Keratinocyte (primary cell): ENCODE measurements around the gene HAP1. TPM values are rescaled to one million over a fixed set of nuclear protein-coding genes. Genes with fewer than 3 reads are reported as not detected.

Source experiments
- DNase-seq: peaks from one replicate; pipeline ENCODE4 v3.0.0-alpha.2; 2011; ENCODE audit warnings: low read depth, missing footprints, low spot score
- FAIRE-seq: peaks from 2 replicates; lab custom pipeline; 2011; peaks lifted over from hg19 to GRCh38; lab: Jason Lieb, UNC
- H2AFZ ChIP-seq: 2 replicates; pipeline ENCODE4 v1.6.0; 2012; ENCODE audit warnings: low read length, control low read depth, inconsistent platforms; ENCODE audit not compliant: control insufficient read depth
- H3K27ac ChIP-seq: 2 replicates; pipeline ENCODE4 v1.5.1; 2011; ENCODE audit warnings: low read length; ENCODE audit not compliant: control insufficient read depth, insufficient read depth
- H3K27me3 ChIP-seq: 3 replicates; pipeline ENCODE4 v1.6.0; 2011; ENCODE audit warnings: low read length; ENCODE audit not compliant: control insufficient read depth, insufficient read depth; ENCODE audit errors: extremely low read depth
- H3K36me3 ChIP-seq, 2 experiments: 2 replicates in 1 of 2; 3 replicates in 1 of 2; pipeline ENCODE4 v1.5.1; 2011; ENCODE audit warnings: low read length in 2 of 2, mild to moderate bottlenecking in 1 of 2; ENCODE audit not compliant: control insufficient read depth in 2 of 2, insufficient read depth in 2 of 2; ENCODE audit errors: extremely low read depth in 1 of 2
- H3K4me1 ChIP-seq: 3 replicates; pipeline ENCODE4 v1.5.1; 2011; ENCODE audit warnings: low read length; ENCODE audit not compliant: control insufficient read depth, insufficient read depth; ENCODE audit errors: extremely low read depth
- H3K4me2 ChIP-seq: 3 replicates; pipeline ENCODE4 v1.6.0; 2011; ENCODE audit warnings: low read depth, low read length; ENCODE audit not compliant: control insufficient read depth, insufficient read depth; ENCODE audit errors: extremely low read depth
- H3K4me3 ChIP-seq, 3 experiments: fragments of 200-600 bp in 1 of 3; sonication (generic) in 1 of 3; 2 replicates in 2 of 3; 3 replicates in 1 of 3; pipeline ENCODE4 v1.5.1; 2011 to 2016; ENCODE audit warnings: low read length in 3 of 3, mild to moderate bottlenecking in 3 of 3, control low read depth in 2 of 3, inconsistent platforms in 1 of 3, low read depth in 1 of 3, mixed read lengths in 1 of 3, mixed run types in 1 of 3, moderate library complexity in 1 of 3; ENCODE audit not compliant: control insufficient read depth in 2 of 3, insufficient read depth in 2 of 3; ENCODE audit errors: extremely low read depth in 1 of 3
- H3K79me2 ChIP-seq: 2 replicates; pipeline ENCODE4 v1.6.0; 2012; ENCODE audit warnings: low read length; ENCODE audit not compliant: control insufficient read depth, insufficient read depth
- H3K9ac ChIP-seq: 3 replicates; pipeline ENCODE4 v1.6.0; 2011; ENCODE audit warnings: low read length; ENCODE audit not compliant: control insufficient read depth, insufficient read depth; ENCODE audit errors: extremely low read depth
- H3K9me1 ChIP-seq: 3 replicates; pipeline ENCODE4 v1.6.0; 2011; ENCODE audit warnings: low read length; ENCODE audit not compliant: control insufficient read depth, insufficient read depth; ENCODE audit errors: extremely low read depth
- H3K9me3 ChIP-seq: 2 replicates; pipeline ENCODE4 v1.5.1; 2012; ENCODE audit warnings: low read depth, low read length; ENCODE audit not compliant: control insufficient read depth
- H4K20me1 ChIP-seq: 3 replicates; pipeline ENCODE4 v1.6.0; 2011; ENCODE audit warnings: low read length; ENCODE audit not compliant: control insufficient read depth, insufficient read depth; ENCODE audit errors: extremely low read depth
- EZH2 ChIP-seq: IDR thresholded peaks from one replicate; pipeline ENCODE4 v1.6.1; 2012; ENCODE audit warnings: inconsistent platforms, mild to moderate bottlenecking, low read length, moderate library complexity
- dilution Hi-C: fragments of 300-500 bp; cut with MboI; formaldehyde crosslinking; loops from one replicate; pipeline ENCODE4 v1.7.0; 2020; ENCODE audit warnings: low sequenced_read_pairs; ENCODE audit not compliant: extremely low pct_ligation_motif_present
- polyA plus RNA-seq, 5 experiments: library from polyadenylated mRNA; depleted of rRNA in 3 of 5; stranded (reverse) in 3 of 5; stranded (forward) in 1 of 5; unstranded in 1 of 5; fragments of >200 nt; gene quantifications; 1 replicate in 1 of 5; 2 replicates in 3 of 5; 3 replicates in 1 of 5; pipeline versions ENCODE4 v1.2.1 to v1.2.3, GENCODE V29; 2011 to 2012; ENCODE audit warnings: missing spikeins in 2 of 5, low read depth in 1 of 5, low replicate concordance in 1 of 5
- TF ChIP-seq, protein P1 (sequence below), 3 experiments: IDR thresholded peaks in 1 of 3; conservative IDR thresholded peaks in 1 of 3; optimal IDR thresholded peaks in 1 of 3; 2 replicates in 2 of 3; 3 replicates in 1 of 3; pipeline versions ENCODE3 to v1.5.1; 2011; ENCODE audit warnings: low read length in 3 of 3, mild to moderate bottlenecking in 3 of 3, moderate library complexity in 2 of 3, control low read depth in 1 of 3, inconsistent platforms in 1 of 3; ENCODE audit not compliant: insufficient read depth in 2 of 3; ENCODE audit errors: extremely low read depth in 1 of 3

Gene HAP1
- polyA plus RNA-seq, 1 donor (not counting 4 experiments of a cell fraction or from before 2014, with no cell fraction given), result 1.6 TPM

GRCh38 chr17:41760878-41761277 lies 26.4 kb upstream of the HAP1 start:
- Histone ChIP-seq H3K27ac (no peak overlapping the region), H3K36me3 (peaks cover 63 to 66% of the 10 kb centered on the region in 2 experiments), H3K4me2 (no peak overlapping the region), H3K4me1 (no peaks in the 10 kb centered on the region), H3K27me3 (no peaks in the 10 kb centered on the region), H3K9me1 (no peaks in the 10 kb centered on the region), H2AFZ (no peak overlapping the region), H3K9ac (no peak overlapping the region), H3K4me3 (no peak overlapping the region), H4K20me1 (peaks cover 11% of the 10 kb centered on the region), H3K9me3 (no peaks in the 10 kb centered on the region), H3K79me2 (peaks cover 31% of the 10 kb centered on the region)
- DNase-seq (no peak), FAIRE-seq (no peak)
- dilution Hi-C loops, result no loop called here
- TF ChIP-seq EZH2, result no peak
- TF ChIP-seq, protein P1, sequence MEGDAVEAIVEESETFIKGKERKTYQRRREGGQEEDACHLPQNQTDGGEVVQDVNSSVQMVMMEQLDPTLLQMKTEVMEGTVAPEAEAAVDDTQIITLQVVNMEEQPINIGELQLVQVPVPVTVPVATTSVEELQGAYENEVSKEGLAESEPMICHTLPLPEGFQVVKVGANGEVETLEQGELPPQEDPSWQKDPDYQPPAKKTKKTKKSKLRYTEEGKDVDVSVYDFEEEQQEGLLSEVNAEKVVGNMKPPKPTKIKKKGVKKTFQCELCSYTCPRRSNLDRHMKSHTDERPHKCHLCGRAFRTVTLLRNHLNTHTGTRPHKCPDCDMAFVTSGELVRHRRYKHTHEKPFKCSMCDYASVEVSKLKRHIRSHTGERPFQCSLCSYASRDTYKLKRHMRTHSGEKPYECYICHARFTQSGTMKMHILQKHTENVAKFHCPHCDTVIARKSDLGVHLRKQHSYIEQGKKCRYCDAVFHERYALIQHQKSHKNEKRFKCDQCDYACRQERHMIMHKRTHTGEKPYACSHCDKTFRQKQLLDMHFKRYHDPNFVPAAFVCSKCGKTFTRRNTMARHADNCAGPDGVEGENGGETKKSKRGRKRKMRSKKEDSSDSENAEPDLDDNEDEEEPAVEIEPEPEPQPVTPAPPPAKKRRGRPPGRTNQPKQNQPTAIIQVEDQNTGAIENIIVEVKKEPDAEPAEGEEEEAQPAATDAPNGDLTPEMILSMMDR (optimal IDR thresholded peaks at IDR 0.05 in 1 of 3, IDR thresholded peaks at IDR 0.05 in 1 of 3, conservative IDR thresholded peaks at IDR 0.05 in 1 of 3; ENCODE audit: extremely low read depth in 1 of 3, insufficient read depth in 2 of 3, low read length in 3 of 3), result no peak

DNA sequence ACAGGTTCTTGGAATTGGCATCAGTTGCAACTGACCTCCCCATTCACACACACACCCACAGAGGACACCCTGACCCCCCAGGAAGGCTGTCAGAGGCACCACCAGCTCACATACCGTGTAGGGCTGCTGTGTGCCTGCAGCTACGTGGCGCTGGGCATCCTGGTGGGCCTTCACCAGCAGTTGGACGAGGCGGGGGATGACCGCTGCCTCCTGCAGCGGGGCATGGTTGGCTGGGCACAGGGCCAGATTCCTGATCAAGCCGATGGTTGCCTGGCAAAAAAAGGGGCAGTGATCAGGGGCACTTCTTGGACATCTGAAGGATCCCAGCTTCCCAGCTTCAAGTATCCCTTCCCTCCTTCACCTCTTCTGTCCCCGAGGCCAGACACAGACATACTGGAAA lies 24.2 kb upstream of the HAP1 start:
- Histone ChIP-seq H3K27me3 (no peaks in the 10 kb centered on the region), H3K4me2 (no peak overlapping the region), H3K9ac (no peak overlapping the region), H4K20me1 (peaks cover 8% of the 10 kb centered on the region), H3K4me3 (no peak overlapping the region), H3K4me1 (no peaks in the 10 kb centered on the region), H3K9me1 (no peaks in the 10 kb centered on the region), H2AFZ (no peak overlapping the region), H3K79me2 (peaks cover 21% of the 10 kb centered on the region), H3K27ac (no peak overlapping the region), H3K9me3 (no peaks in the 10 kb centered on the region), H3K36me3 (peaks cover 60 to 70% of the 10 kb centered on the region in 2 experiments)
- FAIRE-seq (no peak), DNase-seq (no peak)
- dilution Hi-C loops, result no loop called here
- TF ChIP-seq, protein P1 (optimal IDR thresholded peaks at IDR 0.05 in 1 of 3, IDR thresholded peaks at IDR 0.05 in 1 of 3, conservative IDR thresholded peaks at IDR 0.05 in 1 of 3; ENCODE audit: extremely low read depth in 1 of 3, insufficient read depth in 2 of 3, low read length in 3 of 3), result no peak
- no peak for TF ChIP-seq EZH2
